Activated CD4-positive, alpha-beta T cell treated with anti-CD3 and anti-CD28 coated beads, Interleukin-2, amount 10 ng/mL, durations not matched to agents 7 days and 5 days (primary cell): ENCODE data around the gene BBLN. TPM values are rescaled to one million over a fixed set of nuclear protein-coding genes. Genes with fewer than 3 reads are reported as not detected.

ENCODE experiments used
- CTCF ChIA-PET: fragments of 350-600 bp; sonication (Branson Sonifier 250); formaldehyde crosslinking; loops from one replicate; lab custom pipeline; 2021; ENCODE audit warnings: antibody characterized with exemption; lab: Charles Lee
- POLR2A ChIA-PET: fragments of 350-600 bp; sonication (Branson Sonifier 250); formaldehyde crosslinking; loops from one replicate; lab custom pipeline; 2021; ENCODE audit warnings: antibody characterized with exemption; lab: Charles Lee
- DNase-seq: peaks from one replicate; pipeline ENCODE4 v3.0.0-alpha.2; 2020
- H3K27ac Mint-ChIP-seq: one replicate; pipeline ENCODE4 v1.8.0; 2021; ENCODE audit warnings: mild to moderate bottlenecking, moderate library complexity, mixed read lengths
- H3K27me3 Mint-ChIP-seq: one replicate; pipeline ENCODE4 v1.8.0; 2021; ENCODE audit warnings: mixed read lengths
- H3K36me3 Mint-ChIP-seq: one replicate; pipeline ENCODE4 v1.8.0; 2021; ENCODE audit warnings: low read depth, mixed read lengths
- H3K4me1 Mint-ChIP-seq: one replicate; pipeline ENCODE4 v1.8.0; 2021; ENCODE audit warnings: mixed read lengths
- H3K4me3 Mint-ChIP-seq: one replicate; pipeline ENCODE4 v1.8.0; 2021; ENCODE audit warnings: mild to moderate bottlenecking, moderate library complexity, mixed read lengths
- H3K9me3 Mint-ChIP-seq: one replicate; pipeline ENCODE4 v1.8.0; 2021; ENCODE audit warnings: mixed read lengths
- total RNA-seq, 2 experiments: library from RNA; stranded (reverse); gene quantifications; one replicate each; pipeline ENCODE4 v1.2.3, GENCODE V29; 2021

The BBLN gene
- total RNA-seq, 2 experiments from 2014 or later: 92.5 to 94.2 TPM

- H3K27ac Mint-ChIP-seq: no peak overlapping the region
- no peaks in the 10 kb centered on the region for H3K9me3 Mint-ChIP-seq
- H3K36me3 Mint-ChIP-seq: no peaks in the 10 kb centered on the region
- H3K4me1 Mint-ChIP-seq: peaks cover 2% of the 10 kb centered on the region
- no peak overlapping the region for H3K4me3 Mint-ChIP-seq
- POLR2A ChIA-PET: no interaction called here
- DNase-seq: no peak
- CTCF ChIA-PET: interaction anchor here (1.0 kb wide), 1 partner anchor 86 kb away, joined by 3 read pairs; no protein-coding TSS in a partner anchor
- peaks cover 43% of the 10 kb centered on the region for H3K27me3 Mint-ChIP-seq
These were observed 49.0 kb downstream of the BBLN start for GRCh38 chr9:128208946-128209669.

- POLR2A ChIA-PET: interaction anchor here (0.6 kb wide), 1 partner anchor 388 kb away, joined by 3 read pairs; no protein-coding TSS in a partner anchor
- H3K4me1 Mint-ChIP-seq: no peaks in the 10 kb centered on the region
- CTCF ChIA-PET: interaction anchor here (1.5 kb wide), 1 partner anchor 16 kb away, joined by 3 read pairs; no protein-coding TSS in a partner anchor
- H3K27ac Mint-ChIP-seq: no peak overlapping the region
- no peak for DNase-seq
- peaks cover 27% of the 10 kb centered on the region for H3K27me3 Mint-ChIP-seq
- no peaks in the 10 kb centered on the region for H3K36me3 Mint-ChIP-seq
- no peaks in the 10 kb centered on the region for H3K9me3 Mint-ChIP-seq
- H3K4me3 Mint-ChIP-seq: no peak overlapping the region
These were observed 51.3 kb downstream of the BBLN start for GRCh38 chr9:128211186-128211980.

GRCh38 chr9:128211981-128212281, 51.9 kb downstream of the BBLN start:
- CTCF ChIA-PET: interaction anchor here (1.5 kb wide), 1 partner anchor 16 kb away, joined by 3 read pairs; no protein-coding TSS in a partner anchor
- H3K36me3 Mint-ChIP-seq: no peaks in the 10 kb centered on the region
- H3K4me1 Mint-ChIP-seq: no peaks in the 10 kb centered on the region
- DNase-seq: no peak
- H3K9me3 Mint-ChIP-seq: no peaks in the 10 kb centered on the region
- no peak overlapping the region for H3K27ac Mint-ChIP-seq
- H3K27me3 Mint-ChIP-seq: peaks cover 24% of the 10 kb centered on the region
- H3K4me3 Mint-ChIP-seq: no peak overlapping the region
- POLR2A ChIA-PET: no interaction called here

Other genes with a start within 250 kb of the BBLN start
- 10 to 100 TPM; 16.8 to 22.4 TPM for gene ST6GALNAC4, start 243.2 kb upstream of the BBLN start, total RNA-seq
- 1 to 10 TPM; 2.5 to 4.1 TPM for gene PIP5KL1, start 229.5 kb upstream of the BBLN start, total RNA-seq
- 10 to 100 TPM; 79.9 to 80.4 TPM for gene DPM2, start 222.4 kb upstream of the BBLN start, total RNA-seq
- 100 to 1,000 TPM; 412 to 477 TPM for gene EEIG1, start 179.3 kb upstream of the BBLN start, total RNA-seq
- gene NAIF1, start 92.9 kb upstream of the BBLN start, total RNA-seq: 10 to 100 TPM; 13.9 to 14.2 TPM
- gene SLC25A25, start 92.0 kb upstream of the BBLN start, total RNA-seq: 10 to 100 TPM; 14.6 to 18.4 TPM
- 10 to 100 TPM; 57.2 to 59.9 TPM for gene PTGES2, start 32.5 kb upstream of the BBLN start, total RNA-seq
- not detected for gene LCN2, start 10.8 kb upstream of the BBLN start, total RNA-seq
- 100 to 1,000 TPM; 128 to 129 TPM for gene CIZ1, start 31.3 kb downstream of the BBLN start, total RNA-seq
- 1 to 10 TPM in 1 of 2 experiments, under 1 TPM in 1; 0.60 to 1.0 TPM for gene DNM1, start 43.1 kb downstream of the BBLN start, total RNA-seq
- 10 to 100 TPM; 42.6 to 42.8 TPM for gene GOLGA2, start 115.7 kb downstream of the BBLN start, total RNA-seq
- gene SWI5, start 116.0 kb downstream of the BBLN start, total RNA-seq: 1 to 10 TPM; 8.8 to 9.5 TPM
- gene TRUB2, start 162.2 kb downstream of the BBLN start, total RNA-seq: 10 to 100 TPM; 22.2 to 26.7 TPM
- gene COQ4, start 162.6 kb downstream of the BBLN start, total RNA-seq: 10 to 100 TPM; 33.9 to 35.6 TPM
- gene SLC27A4, start 180.3 kb downstream of the BBLN start, total RNA-seq: 10 to 100 TPM; 15.8 to 16.8 TPM
- gene URM1, start 211.1 kb downstream of the BBLN start, total RNA-seq: 10 to 100 TPM; 65.1 to 78.1 TPM